Measurements from ENCODE around the gene CACNB2.

DNA sequence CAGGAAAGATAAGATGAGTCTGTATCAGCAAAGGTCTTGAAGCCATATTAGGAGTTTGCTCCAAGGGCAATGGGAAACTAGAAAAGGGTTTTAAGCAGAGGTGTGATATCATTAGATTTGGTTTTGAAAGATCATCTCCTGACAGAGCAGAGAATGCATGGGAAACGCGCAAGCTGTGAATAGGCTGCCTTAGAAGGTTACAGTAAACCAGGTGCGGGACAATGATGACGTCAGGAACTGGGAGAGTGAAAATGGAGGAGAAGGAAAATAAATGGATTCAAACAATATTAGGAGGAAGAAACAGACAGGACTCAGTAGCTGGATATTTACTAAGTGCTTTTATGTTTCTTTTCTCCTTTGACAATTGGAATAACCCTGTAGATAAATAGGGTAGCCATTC lies 50.6 kb downstream of the CACNB2 start:
- TF ChIP-seq, protein P1, sequence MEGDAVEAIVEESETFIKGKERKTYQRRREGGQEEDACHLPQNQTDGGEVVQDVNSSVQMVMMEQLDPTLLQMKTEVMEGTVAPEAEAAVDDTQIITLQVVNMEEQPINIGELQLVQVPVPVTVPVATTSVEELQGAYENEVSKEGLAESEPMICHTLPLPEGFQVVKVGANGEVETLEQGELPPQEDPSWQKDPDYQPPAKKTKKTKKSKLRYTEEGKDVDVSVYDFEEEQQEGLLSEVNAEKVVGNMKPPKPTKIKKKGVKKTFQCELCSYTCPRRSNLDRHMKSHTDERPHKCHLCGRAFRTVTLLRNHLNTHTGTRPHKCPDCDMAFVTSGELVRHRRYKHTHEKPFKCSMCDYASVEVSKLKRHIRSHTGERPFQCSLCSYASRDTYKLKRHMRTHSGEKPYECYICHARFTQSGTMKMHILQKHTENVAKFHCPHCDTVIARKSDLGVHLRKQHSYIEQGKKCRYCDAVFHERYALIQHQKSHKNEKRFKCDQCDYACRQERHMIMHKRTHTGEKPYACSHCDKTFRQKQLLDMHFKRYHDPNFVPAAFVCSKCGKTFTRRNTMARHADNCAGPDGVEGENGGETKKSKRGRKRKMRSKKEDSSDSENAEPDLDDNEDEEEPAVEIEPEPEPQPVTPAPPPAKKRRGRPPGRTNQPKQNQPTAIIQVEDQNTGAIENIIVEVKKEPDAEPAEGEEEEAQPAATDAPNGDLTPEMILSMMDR (IDR thresholded peaks at IDR 0.05; ENCODE audit: low read depth, low read length) = no peak
- TF ChIP-seq EZH2phosphoT487 (IDR thresholded peaks at IDR 0.05; ENCODE audit: low read depth) = no peak
